GM12892 (cell line): ENCODE results near the gene PITPNC1.
"Not testable (repeated sequence)": the region's sequence is repeated elsewhere in the genome, so short reads cannot be mapped to it uniquely, and the experiment has no call there.

ENCODE experiments used
- DNase-seq: peaks from one replicate; pipeline ENCODE4 v3.0.0; 2011; ENCODE audit not compliant: insufficient read length
- FAIRE-seq: peaks from 2 replicates; lab custom pipeline; 2011; peaks lifted over from hg19 to GRCh38; lab: Jason Lieb, UNC
- POLR2A ChIP-seq: IDR thresholded peaks from 2 replicates; pipeline ENCODE4 v1.6.1; 2011; ENCODE audit warnings: low read depth, low read length, control low read depth
- POLR2AphosphoS5 ChIP-seq: IDR thresholded peaks from 2 replicates; pipeline ENCODE4 v1.6.1; 2011; ENCODE audit warnings: low read depth, low read length, control low read depth
- TAF1 ChIP-seq: IDR thresholded peaks from 2 replicates; pipeline ENCODE4 v1.6.1; 2011; ENCODE audit warnings: low read depth, mild to moderate bottlenecking, control low read depth, low read length, borderline replicate concordance

The PITPNC1 gene

GRCh38 chr17:67475161-67475937 is 98.3 kb downstream of the PITPNC1 start:
- FAIRE-seq (peak; percentile 91), DNase-seq (peak; percentile 45)
- TF ChIP-seq POLR2A (no peak), TAF1 (no peak), POLR2AphosphoS5 (no peak)

GRCh38 chr17:67476787-67477335 is 99.8 kb downstream of the PITPNC1 start:
- TF ChIP-seq POLR2A (no peak), TAF1 (no peak), POLR2AphosphoS5 (no peak)
- DNase-seq = no peak
- no peak for FAIRE-seq

- TF ChIP-seq POLR2AphosphoS5 (no peak), POLR2A (no peak), TAF1 (no peak)
- FAIRE-seq = no peak
- no peak for DNase-seq
Measured at GRCh38 chr17:67477687-67478086, 100.6 kb downstream of the PITPNC1 start.

DNA sequence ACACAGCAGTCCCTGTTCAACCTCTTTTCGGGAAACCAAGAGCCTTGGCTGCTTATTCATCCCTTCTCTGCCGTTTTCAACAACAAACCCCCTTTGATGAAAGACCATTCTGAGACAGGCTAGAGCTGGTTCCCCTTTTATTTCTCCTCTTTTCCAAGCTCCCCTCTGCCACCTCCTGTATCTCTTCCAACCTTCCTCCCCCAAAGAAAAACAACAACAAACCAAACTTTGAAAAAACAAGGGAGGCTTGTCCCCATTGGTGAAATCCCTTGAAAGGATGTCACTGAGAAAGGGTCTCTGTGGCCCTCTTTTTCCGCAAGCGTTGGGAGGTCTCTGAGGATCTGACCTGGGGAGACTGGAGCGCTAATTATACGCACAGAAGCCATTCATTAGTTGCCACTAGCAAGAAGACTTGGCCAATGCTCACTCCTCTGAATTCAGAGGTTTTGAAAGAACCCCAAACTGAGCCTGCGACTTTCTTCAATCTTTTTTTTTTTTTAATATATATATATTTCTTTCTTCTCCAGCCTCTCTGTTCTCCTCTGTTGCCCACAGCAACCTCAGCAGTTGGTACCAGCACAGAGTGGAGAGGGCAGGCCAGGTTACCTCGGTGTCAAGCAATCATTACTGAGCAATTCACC is 101.4 kb downstream of the PITPNC1 start:
- DNase-seq = no peak
- TF ChIP-seq POLR2A (no peak), POLR2AphosphoS5 (no peak), TAF1 (no peak)
- FAIRE-seq = no peak

- DNase-seq (no peak), FAIRE-seq (no peak)
- TF ChIP-seq POLR2A (no peak), POLR2AphosphoS5 (no peak), TAF1 (no peak)
Measured at GRCh38 chr17:67479148-67479547, 102.1 kb downstream of the PITPNC1 start.

- not testable (repeated sequence) for FAIRE-seq, DNase-seq
Measured at GRCh38 chr17:67480959-67481358, 103.9 kb downstream of the PITPNC1 start.

DNA sequence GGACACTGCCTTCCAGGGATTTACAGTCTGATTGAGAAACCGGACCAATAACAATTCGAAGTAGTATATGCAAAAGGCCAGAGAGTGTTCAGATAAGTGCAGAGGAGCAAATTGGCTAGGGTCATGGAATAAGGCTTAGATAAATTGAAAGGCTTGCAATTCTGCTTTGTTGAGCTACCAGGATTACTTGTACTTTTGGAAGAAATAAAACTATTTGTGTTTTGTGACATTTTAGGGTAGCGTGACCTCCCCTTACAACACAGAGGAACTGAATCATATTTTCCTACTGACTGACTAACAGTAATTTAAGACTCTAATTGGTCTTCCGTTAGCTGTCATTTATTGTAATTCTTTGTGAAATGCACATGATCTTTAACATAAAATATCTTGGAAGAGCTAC is 104.7 kb downstream of the PITPNC1 start:
- FAIRE-seq (no peak), DNase-seq (no peak)
- TF ChIP-seq TAF1 (no peak), POLR2AphosphoS5 (no peak), POLR2A (no peak)

DNA sequence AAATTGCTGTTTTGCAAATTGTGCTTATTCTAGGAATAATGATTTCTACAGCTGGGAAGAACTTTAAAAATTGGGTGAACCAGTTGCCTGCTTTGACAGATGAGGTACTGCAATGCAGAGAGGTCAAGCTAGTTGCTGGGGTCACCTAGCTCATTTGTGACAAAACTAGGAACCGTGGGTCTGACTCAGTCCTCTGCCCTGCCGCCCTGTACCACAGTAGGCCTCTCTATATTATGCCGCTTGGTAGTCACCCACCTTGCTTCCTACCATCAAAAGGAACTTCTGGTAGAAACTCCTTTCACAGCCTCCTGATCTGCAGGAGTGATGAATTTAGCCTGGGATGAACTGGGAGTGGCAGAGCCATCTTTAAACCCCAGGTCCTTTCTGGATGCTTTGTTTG is 105.7 kb downstream of the PITPNC1 start:
- FAIRE-seq (no peak), DNase-seq (no peak)
- no peak for TF ChIP-seq POLR2A
- TF ChIP-seq POLR2AphosphoS5 = no peak
- no peak for TF ChIP-seq TAF1

GRCh38 chr17:67484261-67484660 is 107.2 kb downstream of the PITPNC1 start:
- TF ChIP-seq POLR2A (no peak), TAF1 (no peak), POLR2AphosphoS5 (no peak)
- no peak for FAIRE-seq
- DNase-seq = no peak

DNA sequence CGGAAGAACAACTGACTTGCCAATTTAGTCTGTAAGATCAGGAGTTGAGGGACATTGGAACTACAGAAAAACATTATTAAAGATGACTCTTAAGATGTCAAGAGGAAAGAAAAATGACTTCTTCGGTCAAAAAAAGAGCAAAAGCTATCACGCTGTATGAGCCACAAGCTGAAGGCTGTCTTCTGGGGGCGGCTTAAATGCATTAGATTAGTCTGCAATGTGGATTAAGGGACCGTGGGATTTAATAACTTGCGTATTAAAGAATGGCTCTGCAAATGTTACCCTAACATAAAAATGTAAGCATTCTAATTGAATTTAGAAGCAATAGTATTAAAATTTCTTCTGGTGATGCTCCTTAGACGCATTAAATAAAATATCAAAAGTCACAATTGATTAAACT is 108.6 kb downstream of the PITPNC1 start:
- FAIRE-seq (no peak), DNase-seq (no peak)
- TF ChIP-seq POLR2A (no peak), POLR2AphosphoS5 (no peak), TAF1 (no peak)

GRCh38 chr17:67487506-67487905 is 110.4 kb downstream of the PITPNC1 start:
- no peak for DNase-seq
- no peak for TF ChIP-seq TAF1
- no peak for TF ChIP-seq POLR2A
- TF ChIP-seq POLR2AphosphoS5 = no peak
- no peak for FAIRE-seq

DNA sequence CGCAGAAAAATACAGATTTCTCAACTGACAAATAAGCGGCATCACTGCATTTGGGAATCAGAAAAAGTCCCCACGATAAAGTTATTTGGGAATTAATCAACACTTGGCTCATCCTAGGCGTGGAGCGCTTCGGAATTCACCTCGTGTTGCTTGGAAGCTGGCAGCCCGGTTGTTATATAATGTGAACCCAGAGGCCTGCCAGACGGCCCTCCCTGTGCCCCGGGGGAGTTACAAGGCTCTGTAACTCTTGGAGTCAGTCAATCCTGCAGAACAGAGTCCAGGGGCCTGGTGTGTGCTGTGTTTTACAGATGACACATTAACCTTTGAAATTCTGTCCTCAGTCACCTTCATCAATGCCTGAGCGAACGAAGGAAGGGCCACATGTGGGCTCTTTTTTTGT is 111.1 kb downstream of the PITPNC1 start:
- TF ChIP-seq POLR2A = no peak
- TF ChIP-seq TAF1 = no peak
- TF ChIP-seq POLR2AphosphoS5 = no peak
- no peak for FAIRE-seq
- DNase-seq = no peak
